ENCODE results near the gene IFNK.

DNA sequence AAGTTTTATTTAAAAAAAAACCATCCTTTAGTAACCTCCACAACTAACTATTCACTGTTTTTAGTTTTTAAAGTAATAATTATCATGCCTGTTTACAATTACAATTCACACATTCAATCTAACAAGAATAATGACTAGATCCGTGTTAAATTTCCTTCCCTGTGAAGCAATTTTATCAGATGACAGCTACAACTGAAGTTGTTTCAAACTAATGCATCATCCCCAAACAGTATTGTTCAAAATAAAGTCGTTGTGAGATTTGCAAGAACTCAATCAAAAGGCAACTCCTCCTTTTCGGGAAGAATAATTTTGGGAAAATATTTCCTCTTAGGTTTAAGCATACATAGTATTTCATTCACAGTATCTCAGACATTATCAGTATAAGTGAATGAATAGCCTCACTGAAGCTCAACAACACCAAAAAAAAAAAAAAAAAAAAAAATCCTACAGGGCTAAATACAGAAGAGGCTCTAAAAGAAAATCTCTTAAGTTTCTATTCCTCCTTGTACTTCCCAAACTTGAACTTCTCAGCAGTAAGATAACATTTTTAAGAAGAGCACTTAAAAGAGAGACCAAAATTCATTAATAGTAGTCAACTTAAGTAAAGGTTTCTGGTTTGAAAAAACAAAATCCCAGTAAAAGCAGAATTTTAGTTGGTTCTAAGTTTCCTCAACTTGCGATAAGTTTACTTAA lies 39.8 kb downstream of the IFNK start:
- TF ChIP-seq, protein P1, sequence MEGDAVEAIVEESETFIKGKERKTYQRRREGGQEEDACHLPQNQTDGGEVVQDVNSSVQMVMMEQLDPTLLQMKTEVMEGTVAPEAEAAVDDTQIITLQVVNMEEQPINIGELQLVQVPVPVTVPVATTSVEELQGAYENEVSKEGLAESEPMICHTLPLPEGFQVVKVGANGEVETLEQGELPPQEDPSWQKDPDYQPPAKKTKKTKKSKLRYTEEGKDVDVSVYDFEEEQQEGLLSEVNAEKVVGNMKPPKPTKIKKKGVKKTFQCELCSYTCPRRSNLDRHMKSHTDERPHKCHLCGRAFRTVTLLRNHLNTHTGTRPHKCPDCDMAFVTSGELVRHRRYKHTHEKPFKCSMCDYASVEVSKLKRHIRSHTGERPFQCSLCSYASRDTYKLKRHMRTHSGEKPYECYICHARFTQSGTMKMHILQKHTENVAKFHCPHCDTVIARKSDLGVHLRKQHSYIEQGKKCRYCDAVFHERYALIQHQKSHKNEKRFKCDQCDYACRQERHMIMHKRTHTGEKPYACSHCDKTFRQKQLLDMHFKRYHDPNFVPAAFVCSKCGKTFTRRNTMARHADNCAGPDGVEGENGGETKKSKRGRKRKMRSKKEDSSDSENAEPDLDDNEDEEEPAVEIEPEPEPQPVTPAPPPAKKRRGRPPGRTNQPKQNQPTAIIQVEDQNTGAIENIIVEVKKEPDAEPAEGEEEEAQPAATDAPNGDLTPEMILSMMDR (conservative IDR thresholded peaks at IDR 0.05; ENCODE audit: low read depth, low read length), result no peak
- TF ChIP-seq EZH2 (IDR thresholded peaks at IDR 0.05; ENCODE audit: borderline replicate concordance, low read depth, low read length, poor library complexity, severe bottlenecking), result no peak

Measured in A673 (cell line).